Left renal cortex interstitium (tissue), 4 donors: ENCODE results near the gene ABCB6. TPM values are rescaled to one million over a fixed set of nuclear protein-coding genes. Genes with fewer than 3 reads are reported as not detected.
"Not testable (repeated sequence)": the region's sequence is repeated elsewhere in the genome, so short reads cannot be mapped to it uniquely, and the experiment has no call there.

Experiments used
- DNase-seq, 4 donors: peaks; one replicate each; pipeline ENCODE4 v3.0.0-alpha.2; 2013; ENCODE audit warnings: low read depth in 4 of 4, low spot score in 2 of 4, missing footprints in 1 of 4
- polyA plus RNA-seq, 4 donors: library from polyadenylated mRNA; unstranded; fragments of 120-200 nt; gene quantifications; one replicate each; pipeline ENCODE4 v1.2.1, GENCODE V29; 2013; ENCODE audit not compliant: insufficient read length in 4 of 4

Gene ABCB6
- polyA plus RNA-seq: 10 to 100 TPM; 34.8 to 50.4 (median 35.0) TPM

- DNase-seq: peak in 3 of 4 donors; percentile 75 to 93 (median 85)
Measured at GRCh38 chr2:219218732-219219701, at the start of gene ABCB6. TSS of gene ABCB6 (minus strand) at chr2:219218958. CDS start at chr2:219218673, 285 bp downstream.

DNA sequence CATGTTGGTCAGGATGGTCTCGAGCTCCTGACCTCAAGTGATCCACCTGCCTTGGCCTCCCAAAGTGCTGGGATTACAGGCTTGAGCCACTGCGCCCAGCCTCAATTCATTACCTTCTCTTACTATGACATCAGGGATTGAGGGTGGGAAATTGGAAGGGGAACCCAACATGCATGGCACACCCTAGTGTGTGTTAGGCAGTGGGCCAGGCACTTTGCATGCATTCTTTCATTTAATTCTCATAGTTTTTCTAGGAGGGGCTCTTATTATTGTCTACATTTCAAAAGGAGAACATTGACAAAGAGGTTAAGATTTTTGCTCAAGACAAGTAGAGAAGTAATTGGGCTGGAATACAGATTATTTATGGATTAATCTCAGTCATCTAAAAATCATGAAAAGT is 49.5 kb upstream of the ABCB6 start:
- DNase-seq: no peak

GRCh38 chr2:219266886-219267285 is 48.1 kb upstream of the ABCB6 start:
- no peak for DNase-seq

GRCh38 chr2:219266232-219266631 is 47.5 kb upstream of the ABCB6 start:
- no peak for DNase-seq

DNA sequence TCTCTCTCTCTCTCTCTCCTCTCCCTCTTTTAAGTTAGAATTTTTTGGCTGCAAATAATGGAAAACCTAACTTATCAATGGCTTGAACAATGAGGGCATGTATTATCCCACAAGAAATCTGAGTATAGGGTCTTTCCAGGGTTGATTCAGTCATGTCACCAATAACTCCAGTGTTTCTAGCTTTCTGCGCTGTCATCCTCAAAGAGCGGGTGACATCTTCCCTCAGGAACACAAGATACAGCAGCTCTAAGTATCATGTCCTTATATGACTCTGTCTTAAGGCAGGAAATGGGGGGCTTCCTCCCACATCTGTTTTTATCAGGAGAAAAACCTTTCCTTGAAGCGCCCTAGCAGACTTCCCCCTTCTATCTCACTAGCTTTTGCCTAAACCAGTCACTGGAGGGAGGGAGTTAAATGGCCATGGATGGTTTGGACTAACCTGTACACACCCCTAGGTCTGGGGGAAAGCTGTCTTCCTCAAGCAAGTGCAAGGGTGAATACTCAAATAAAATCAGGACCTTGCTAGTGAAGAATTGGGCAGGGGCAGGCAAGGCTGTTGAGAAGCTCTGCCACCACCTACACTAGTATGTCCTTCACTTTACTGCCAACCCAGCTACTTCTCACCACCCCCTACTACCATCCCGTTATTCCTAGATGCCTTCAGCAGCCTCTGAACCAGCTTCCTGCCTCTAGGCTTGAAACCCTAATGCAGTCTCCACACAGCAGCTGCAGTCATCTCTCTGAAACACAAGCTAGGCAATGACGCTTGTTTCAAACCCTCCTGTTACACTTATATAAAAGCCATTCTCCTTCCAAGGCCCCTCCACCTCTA is 42.5 kb upstream of the ABCB6 start:
- no peak for DNase-seq

- not testable (repeated sequence) for DNase-seq
Measured at GRCh38 chr2:219258942-219259341, 40.2 kb upstream of the ABCB6 start.

GRCh38 chr2:219254590-219255201 is 35.9 kb upstream of the ABCB6 start:
- DNase-seq: no peak

DNA sequence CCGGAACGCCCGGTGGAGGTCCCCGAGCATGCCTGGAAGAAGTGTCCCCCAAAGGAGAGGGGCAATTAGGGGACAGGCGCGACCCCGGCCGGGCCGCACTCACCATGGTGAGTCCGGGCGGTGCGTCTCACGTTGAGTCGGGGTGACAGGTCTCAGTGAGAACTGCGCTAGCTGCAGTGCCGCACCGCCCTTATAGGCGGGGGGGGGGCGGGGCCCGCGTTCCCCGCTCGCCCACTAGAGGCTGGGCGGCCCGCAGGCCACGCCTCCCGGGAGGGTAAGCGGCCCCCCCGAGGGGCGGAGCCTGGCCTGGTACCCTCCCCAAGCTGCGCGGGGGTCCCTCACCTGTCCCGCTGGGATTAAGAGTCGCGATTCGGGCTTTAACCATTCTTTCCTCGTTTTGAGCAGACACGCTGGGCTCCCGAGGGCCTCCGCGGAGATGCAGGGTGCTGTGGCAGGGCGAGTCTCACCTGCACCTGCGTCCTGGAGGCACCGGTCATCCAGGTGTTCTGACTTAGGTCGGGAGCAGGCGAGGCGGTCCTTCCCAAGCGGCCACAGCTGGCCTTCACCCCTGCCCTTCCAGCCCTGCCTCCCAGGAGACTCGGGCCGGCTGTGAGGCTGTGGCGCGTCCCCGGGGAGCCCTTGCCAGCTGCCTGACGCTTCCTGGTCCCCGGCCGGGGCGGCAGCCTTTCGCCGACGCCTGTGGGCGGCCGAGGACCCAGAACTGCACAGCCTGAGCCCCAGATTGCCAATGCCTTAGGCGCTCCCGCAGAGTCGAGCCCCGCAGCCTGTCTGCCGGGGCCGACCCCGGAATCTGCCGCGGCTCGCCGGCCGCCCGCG is 35.2 kb upstream of the ABCB6 start, which contains the start of gene TUBA4A:
Gene TUBA4A, minus strand, starts transcription at position 166 of the 837 bp plus-strand sequence. Its CDS starts 60 bp downstream, at position 106.
- no peak for DNase-seq

- no peak for DNase-seq
Measured at GRCh38 chr2:219252900-219253752, 34.4 kb upstream of the ABCB6 start, which contains the start of gene TUBA4B. TSS of gene TUBA4B (plus strand) at chr2:219253243. CDS start at chr2:219253408, 165 bp downstream.

- DNase-seq: no peak
Measured at GRCh38 chr2:219252570-219252899, 33.8 kb upstream of the ABCB6 start.

DNA sequence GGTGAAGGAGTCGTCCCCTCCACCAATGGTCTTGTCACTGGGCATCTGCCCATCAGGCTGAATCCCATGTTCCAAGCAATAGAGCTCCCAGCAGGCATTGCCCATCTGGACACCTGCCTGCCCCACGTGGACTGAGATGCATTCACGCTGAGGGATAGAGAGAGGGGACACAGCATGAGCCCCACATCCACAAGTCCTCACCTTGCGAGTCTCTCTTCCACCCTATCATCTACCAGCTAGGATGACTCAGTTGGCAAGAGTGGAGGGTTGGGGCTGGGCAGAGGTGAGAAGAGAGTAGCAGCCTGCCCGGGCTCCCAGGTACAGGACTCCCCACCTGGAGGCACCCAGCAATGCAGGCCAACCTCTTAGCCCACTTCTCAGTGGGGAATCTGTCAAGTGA is 33.3 kb upstream of the ABCB6 start:
- DNase-seq: no peak

DNA sequence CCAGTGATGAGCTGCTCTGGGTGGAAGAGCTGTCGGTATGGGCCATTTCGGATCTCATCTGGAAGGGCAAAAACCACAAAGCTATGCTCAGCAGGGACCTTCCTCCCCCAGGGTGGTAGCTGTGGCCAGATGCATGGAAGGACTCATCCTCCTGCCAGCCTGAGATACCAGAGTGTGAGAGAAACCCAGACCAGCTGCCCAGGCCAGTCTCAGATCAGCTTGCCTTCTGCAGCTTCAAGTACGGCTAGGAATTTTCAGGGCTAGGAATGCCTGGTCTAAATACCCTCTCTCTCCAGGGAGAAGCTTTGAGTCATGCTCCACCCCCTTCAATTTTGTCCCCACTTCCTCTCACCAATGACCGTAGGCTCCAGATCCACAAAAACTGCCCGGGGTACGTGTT is 32.9 kb upstream of the ABCB6 start:
- DNase-seq: no peak

DNA sequence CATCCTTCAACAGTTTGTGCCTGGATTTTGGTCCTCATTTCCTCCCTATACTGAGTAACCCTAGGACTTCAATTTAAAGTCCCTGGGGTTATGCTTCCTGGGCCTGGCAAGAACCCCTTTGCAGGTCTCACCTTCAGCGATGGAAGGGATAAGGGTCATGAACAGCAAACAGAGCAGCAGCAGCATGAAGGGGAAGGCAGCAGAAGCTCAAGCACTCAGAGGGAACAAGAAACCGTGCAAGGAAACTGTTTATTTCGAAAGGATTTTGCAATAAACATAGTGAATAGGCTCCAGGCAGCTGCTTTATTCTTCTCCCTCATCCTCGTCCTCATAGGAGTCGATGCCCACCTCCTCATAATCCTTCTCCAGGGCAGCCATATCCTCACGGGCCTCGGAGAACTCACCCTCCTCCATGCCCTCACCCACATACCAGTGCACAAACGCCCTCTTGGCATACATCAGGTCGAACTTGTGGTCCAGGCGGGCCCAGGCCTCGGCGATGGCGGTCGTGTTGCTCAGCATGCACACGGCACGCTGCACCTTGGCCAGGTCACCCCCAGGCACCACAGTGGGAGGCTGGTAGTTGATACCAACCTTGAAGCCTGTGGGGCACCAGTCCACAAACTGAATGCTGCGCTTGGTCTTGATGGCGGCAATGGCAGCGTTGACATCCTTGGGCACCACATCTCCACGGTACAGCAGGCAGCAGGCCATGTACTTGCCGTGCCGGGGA is 31.5 kb upstream of the ABCB6 start:
- no peak for DNase-seq

- DNase-seq: peak in 1 of 4 donors; percentile 29
Measured at GRCh38 chr2:219249203-219249980, 30.6 kb upstream of the ABCB6 start.

DNA sequence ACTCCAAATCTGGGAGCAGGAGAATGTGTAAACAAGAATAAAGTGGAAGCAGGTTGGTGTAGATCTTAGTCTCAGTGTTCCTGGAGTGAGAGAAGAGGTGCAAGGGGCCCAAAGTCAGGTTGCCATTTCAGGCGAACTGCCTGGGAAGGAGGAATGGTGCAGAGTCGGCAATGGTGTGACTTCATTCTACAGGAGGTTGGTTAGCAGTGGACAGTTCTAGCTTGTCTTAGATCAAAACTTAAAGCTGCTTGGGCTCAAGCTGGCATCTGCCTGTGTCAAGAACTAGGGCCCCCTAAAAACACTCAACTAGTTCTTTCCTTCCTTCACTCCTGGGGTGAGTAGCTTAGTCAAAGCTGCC is 30.1 kb upstream of the ABCB6 start:
- DNase-seq: no peak

DNA sequence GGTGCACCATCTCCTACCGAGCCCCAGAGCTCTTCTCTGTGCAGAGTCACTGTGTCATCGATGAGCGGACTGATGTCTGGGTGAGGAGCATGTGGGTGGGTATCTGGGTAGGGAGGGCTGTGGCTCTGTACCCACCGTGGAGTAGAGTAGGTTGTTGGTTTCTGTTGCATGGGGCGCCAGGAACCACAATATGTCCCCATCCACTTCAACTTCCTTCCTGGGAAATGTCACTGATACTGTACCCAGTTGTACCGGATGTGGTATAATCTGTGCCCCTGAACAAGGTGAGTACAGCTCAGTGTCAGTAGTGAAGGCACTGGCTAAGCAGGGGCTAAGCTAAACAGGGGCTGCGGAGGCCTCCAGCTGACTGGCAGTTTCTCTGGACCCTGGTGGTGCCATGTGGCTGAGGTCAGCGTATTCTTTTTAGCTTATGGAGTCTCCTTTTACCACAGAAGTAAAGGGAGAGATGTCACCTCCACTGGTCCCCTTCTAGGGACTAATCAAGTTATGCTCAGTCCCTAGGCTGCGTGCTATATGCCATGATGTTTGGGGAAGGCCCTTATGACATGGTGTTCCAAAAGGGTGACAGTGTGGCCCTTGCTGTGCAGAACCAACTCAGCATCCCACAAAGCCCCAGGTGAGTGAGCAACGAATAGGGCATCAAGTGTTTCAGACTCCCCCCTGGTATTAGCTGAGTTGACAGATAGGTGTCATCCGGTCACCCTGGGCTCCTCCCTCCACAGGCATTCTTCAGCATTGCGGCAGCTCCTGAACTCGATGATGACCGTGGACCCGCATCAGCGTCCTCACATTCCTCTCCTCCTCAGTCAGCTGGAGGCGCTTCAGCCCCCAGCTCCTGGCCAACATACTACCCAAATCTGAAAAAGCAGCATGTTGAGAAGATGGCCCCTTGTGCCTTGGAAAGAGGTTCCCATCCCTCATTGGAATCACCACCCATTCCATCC is 29.2 kb upstream of the ABCB6 start:
- DNase-seq: no peak
